ENCODE results near the gene MYLK3.
"Not testable (repeated sequence)": the region's sequence is repeated elsewhere in the genome, so short reads cannot be mapped to it uniquely, and the experiment has no call there.

MYLK3 gene

GRCh38 chr16:46747777-46748651 is at the start of gene MYLK3:
Gene MYLK3 (minus strand): TSS chr16:46748344. CDS start chr16:46748193, 151 bp downstream.
- DNase-seq, result no peak

- DNase-seq, result no peak
Observed at GRCh38 chr16:46797501-46797900, 49.4 kb upstream of the MYLK3 start.

GRCh38 chr16:46796764-46797269 is 48.7 kb upstream of the MYLK3 start:
- no peak for DNase-seq

GRCh38 chr16:46793841-46794240 is 45.7 kb upstream of the MYLK3 start:
- no peak for DNase-seq

GRCh38 chr16:46790599-46791270 is 42.6 kb upstream of the MYLK3 start:
- DNase-seq, result no peak

GRCh38 chr16:46789499-46790414 is 41.6 kb upstream of the MYLK3 start:
- DNase-seq, result peak in 53 of 58 donors; percentile 3 to 74 (median 43)

- no peak for DNase-seq
Observed at GRCh38 chr16:46788891-46789474, 40.8 kb upstream of the MYLK3 start.

- DNase-seq, result no peak
Observed at GRCh38 chr16:46787909-46788308, 39.8 kb upstream of the MYLK3 start.

GRCh38 chr16:46785076-46785845 is 37.1 kb upstream of the MYLK3 start:
- no peak for DNase-seq

GRCh38 chr16:46784569-46784968 is 36.4 kb upstream of the MYLK3 start:
- not testable (repeated sequence) for DNase-seq

- no peak for DNase-seq
Observed at GRCh38 chr16:46783800-46784199, 35.7 kb upstream of the MYLK3 start.

GRCh38 chr16:46782320-46782719 is 34.2 kb upstream of the MYLK3 start:
- no peak for DNase-seq

GRCh38 chr16:46777804-46778203 is 29.7 kb upstream of the MYLK3 start:
- no peak for DNase-seq

- DNase-seq, result no peak
Observed at GRCh38 chr16:46775214-46775613, 27.1 kb upstream of the MYLK3 start.

- no peak for DNase-seq
Observed at GRCh38 chr16:46774743-46775177, 26.6 kb upstream of the MYLK3 start.

- DNase-seq, result no peak
Observed at GRCh38 chr16:46772463-46772862, 24.3 kb upstream of the MYLK3 start.

- DNase-seq, result no peak
Observed at GRCh38 chr16:46768809-46769208, 20.7 kb upstream of the MYLK3 start.

- no peak for DNase-seq
Observed at GRCh38 chr16:46765050-46765449, 16.9 kb upstream of the MYLK3 start.

GRCh38 chr16:46763147-46763546 is 15.0 kb upstream of the MYLK3 start:
- peak in 30 of 58 donors; percentile 12 to 54 (median 24) for DNase-seq

GRCh38 chr16:46762583-46762982 is 14.4 kb upstream of the MYLK3 start:
- DNase-seq, result no peak
